Measurements from ENCODE around the gene KLHL24. TPM values are rescaled to one million over a fixed set of nuclear protein-coding genes. Genes with fewer than 3 reads are reported as not detected.
"Not testable (repeated sequence)": the region's sequence is repeated elsewhere in the genome, so short reads cannot be mapped to it uniquely, and the experiment has no call there.

KLHL24 gene
- total RNA-seq, 1 donor from 2014 or later: 116 TPM

- no peaks in the 10 kb centered on the region for H3K27me3 ChIP-seq (ENCODE audit: control insufficient read depth, insufficient read depth, low read length)
- no peak for TF ChIP-seq CTCF (IDR thresholded peaks at IDR 0.05; ENCODE audit: insufficient read depth, low read length, poor library complexity, severe bottlenecking)
- no peaks in the 10 kb centered on the region for H3K36me3 ChIP-seq (ENCODE audit: control insufficient read depth, insufficient read depth, low read length)
- H3K4me3 ChIP-seq (ENCODE audit: low read depth, low read length): no peak overlapping the region
- DNase-seq (ENCODE audit: low read depth): no peak
Observed at GRCh38 chr3:183638101-183638852, 2.9 kb downstream of the KLHL24 start.

GRCh38 chr3:183640635-183641034 is 5.2 kb downstream of the KLHL24 start:
- not testable (repeated sequence) for H3K27me3 ChIP-seq (ENCODE audit: control insufficient read depth, insufficient read depth, low read length); H3K4me3 ChIP-seq (ENCODE audit: low read depth, low read length); DNase-seq (ENCODE audit: low read depth); H3K36me3 ChIP-seq (ENCODE audit: control insufficient read depth, insufficient read depth, low read length)

GRCh38 chr3:183641882-183642281 is 6.5 kb downstream of the KLHL24 start:
- no peaks in the 10 kb centered on the region for H3K27me3 ChIP-seq (ENCODE audit: control insufficient read depth, insufficient read depth, low read length)
- H3K36me3 ChIP-seq (ENCODE audit: control insufficient read depth, insufficient read depth, low read length): no peaks in the 10 kb centered on the region
- DNase-seq (ENCODE audit: low read depth): no peak
- H3K4me3 ChIP-seq (ENCODE audit: low read depth, low read length): no peak overlapping the region
- TF ChIP-seq CTCF (IDR thresholded peaks at IDR 0.05; ENCODE audit: insufficient read depth, low read length, poor library complexity, severe bottlenecking): no peak

GRCh38 chr3:183644244-183644643 is 8.8 kb downstream of the KLHL24 start:
- no peak overlapping the region for H3K4me3 ChIP-seq (ENCODE audit: low read depth, low read length)
- no peak for DNase-seq (ENCODE audit: low read depth)
- no peaks in the 10 kb centered on the region for H3K36me3 ChIP-seq (ENCODE audit: control insufficient read depth, insufficient read depth, low read length)
- no peak for TF ChIP-seq CTCF (IDR thresholded peaks at IDR 0.05; ENCODE audit: insufficient read depth, low read length, poor library complexity, severe bottlenecking)
- H3K27me3 ChIP-seq (ENCODE audit: control insufficient read depth, insufficient read depth, low read length): no peaks in the 10 kb centered on the region

- no peaks in the 10 kb centered on the region for H3K36me3 ChIP-seq (ENCODE audit: control insufficient read depth, insufficient read depth, low read length)
- no peak for DNase-seq (ENCODE audit: low read depth)
- H3K27me3 ChIP-seq (ENCODE audit: control insufficient read depth, insufficient read depth, low read length): no peaks in the 10 kb centered on the region
- TF ChIP-seq CTCF (IDR thresholded peaks at IDR 0.05; ENCODE audit: insufficient read depth, low read length, poor library complexity, severe bottlenecking): no peak
- H3K4me3 ChIP-seq (ENCODE audit: low read depth, low read length): no peak overlapping the region
Observed at GRCh38 chr3:183645254-183645653, 9.8 kb downstream of the KLHL24 start.

- no peaks in the 10 kb centered on the region for H3K36me3 ChIP-seq (ENCODE audit: control insufficient read depth, insufficient read depth, low read length)
- no peak for TF ChIP-seq CTCF (IDR thresholded peaks at IDR 0.05; ENCODE audit: insufficient read depth, low read length, poor library complexity, severe bottlenecking)
- no peak overlapping the region for H3K4me3 ChIP-seq (ENCODE audit: low read depth, low read length)
- no peaks in the 10 kb centered on the region for H3K27me3 ChIP-seq (ENCODE audit: control insufficient read depth, insufficient read depth, low read length)
- DNase-seq (ENCODE audit: low read depth): no peak
Observed at GRCh38 chr3:183650554-183650953, 15.1 kb downstream of the KLHL24 start.
